DMS53 (cell line): Measurements from ENCODE around the gene GJC3.
A peak's percentile ranks its signal among the peaks of the same experiment; 100 is the strongest.
"Not testable (repeated sequence)": the region's sequence is repeated elsewhere in the genome, so short reads cannot be mapped to it uniquely, and the experiment has no call there.

ENCODE experiments used
- DNase-seq: peaks from one replicate; lab custom pipeline; 2025; lab: John Stamatoyannopoulos, UW

GJC3 gene

DNA sequence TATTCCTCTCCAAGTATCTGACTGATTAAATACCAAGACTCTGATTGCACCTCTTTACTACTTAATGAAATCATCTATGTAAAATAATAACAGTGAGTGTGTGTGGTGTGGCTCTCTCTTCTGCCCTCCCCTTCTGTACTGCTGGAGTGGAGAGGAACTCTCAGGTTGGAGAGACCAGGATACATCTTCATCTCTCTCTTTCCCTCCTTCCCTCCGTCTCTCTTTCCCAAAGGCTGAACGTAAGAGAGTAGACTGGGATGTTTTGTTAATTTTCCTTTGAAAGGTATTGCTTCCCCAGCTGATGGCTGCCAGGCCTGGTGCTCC lies 272 bp upstream of the GJC3 start:
- DNase-seq = no peak

DNA sequence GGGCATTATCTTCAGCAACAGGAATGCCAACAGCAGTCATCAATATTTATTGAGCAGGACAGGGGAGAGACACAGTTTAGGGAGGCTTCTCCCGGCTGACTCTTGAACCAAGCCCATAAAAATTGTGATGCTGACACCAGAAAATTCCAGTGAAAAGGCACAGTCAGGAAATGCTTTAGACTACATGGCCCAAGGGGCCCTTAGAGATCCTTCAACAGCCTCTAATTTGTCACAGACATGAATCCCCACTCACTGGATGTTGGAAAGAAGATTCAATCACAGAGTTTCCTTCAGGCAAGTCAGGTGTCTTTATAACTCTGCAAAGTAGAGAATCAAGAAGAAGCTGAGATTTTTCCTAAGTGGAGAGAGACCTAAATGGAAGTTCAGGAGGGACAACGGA lies 1.2 kb downstream of the GJC3 start:
- DNase-seq = no peak

DNA sequence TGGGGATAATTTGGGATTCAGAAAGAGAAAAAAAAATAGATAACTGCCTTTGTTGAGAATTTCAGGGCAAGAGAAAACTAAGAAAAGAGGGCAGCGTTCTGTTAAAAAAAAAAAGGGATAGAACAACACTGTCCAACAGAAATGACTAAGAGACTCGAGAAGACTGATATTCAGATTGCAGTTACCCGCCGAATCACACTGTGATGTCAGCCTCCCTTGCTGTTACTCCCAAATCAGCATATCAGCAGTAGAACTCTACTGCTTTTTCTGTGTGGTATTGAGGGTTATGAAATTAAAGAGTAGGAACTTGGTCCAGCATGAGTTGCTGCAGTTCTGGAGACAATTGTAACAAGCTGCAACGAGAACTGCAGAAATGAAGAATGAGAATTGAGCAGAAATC lies 1.9 kb downstream of the GJC3 start:
- no peak for DNase-seq

DNA sequence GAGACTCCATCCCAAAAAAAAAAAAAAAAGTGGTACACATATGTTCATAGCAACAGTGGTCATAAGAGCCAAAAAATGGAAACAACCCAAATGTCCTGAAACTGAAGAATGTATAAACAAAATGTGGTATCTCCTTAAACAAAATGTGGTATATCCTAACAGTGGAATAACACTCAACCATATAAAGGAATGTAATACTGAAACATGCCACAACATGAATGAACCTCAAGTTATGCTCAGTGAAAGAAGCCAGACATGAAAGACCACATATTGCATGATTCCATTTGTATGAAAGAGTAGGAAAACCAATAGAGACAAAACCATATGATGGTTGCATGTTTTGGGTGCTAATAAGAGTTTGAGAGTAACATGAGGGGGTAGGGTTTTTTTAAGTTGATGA lies 3.1 kb downstream of the GJC3 start:
- no peak for DNase-seq

DNA sequence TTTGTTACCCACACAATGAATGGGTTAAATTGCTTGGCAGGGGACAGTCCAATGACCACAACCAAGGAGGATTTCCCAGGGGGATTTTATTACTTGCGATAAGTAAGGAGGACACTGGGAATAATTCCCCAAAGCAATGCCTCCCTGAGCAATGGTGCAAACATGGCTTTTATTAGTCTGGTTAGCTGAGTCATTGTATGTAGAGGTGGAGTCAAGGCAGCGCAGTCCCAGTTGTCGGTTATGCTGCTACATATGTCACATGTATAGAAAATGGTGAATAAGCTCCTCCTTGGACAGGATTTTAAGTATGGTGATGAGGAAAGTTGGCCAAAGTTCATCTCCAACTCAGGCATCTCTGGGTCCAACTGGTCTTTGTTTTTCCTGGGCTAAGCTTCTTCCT lies 6.2 kb downstream of the GJC3 start:
- DNase-seq = peak; percentile 18

DNA sequence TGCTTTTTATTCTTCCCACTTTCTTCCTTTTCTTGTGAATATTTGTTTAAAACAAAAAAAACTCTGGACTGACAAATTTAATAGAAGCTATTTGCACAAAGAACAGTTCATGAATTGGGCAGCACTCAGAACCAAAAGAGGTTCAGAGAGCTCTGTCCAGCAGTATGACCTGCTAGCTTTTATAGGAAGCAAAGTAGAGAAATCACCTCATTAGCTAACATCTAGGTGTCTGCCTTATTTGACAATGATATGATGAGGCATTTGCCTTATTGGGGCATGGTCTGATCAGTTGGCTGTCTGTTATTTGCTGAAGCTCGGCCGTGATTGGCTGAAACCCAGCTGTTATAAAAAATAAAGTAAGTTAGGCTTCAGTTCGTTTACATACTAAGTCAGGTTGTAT lies 9.3 kb downstream of the GJC3 start:
- DNase-seq = peak; percentile 28

DNA sequence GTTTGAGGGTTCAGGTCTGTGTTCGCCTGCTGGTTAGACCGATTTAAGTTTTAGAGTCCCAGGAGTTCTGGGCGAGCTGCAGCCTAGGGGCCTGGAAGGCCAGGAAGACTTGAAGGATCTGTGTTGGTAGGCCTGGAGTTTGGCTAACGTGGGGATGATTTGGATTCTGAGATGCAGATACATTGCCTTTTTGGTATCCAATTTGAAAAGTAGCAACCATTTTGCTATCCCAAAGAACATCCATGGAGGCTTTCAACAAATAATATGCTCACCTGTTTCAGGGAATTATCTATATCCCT lies 9.7 kb downstream of the GJC3 start:
- DNase-seq = no peak

DNA sequence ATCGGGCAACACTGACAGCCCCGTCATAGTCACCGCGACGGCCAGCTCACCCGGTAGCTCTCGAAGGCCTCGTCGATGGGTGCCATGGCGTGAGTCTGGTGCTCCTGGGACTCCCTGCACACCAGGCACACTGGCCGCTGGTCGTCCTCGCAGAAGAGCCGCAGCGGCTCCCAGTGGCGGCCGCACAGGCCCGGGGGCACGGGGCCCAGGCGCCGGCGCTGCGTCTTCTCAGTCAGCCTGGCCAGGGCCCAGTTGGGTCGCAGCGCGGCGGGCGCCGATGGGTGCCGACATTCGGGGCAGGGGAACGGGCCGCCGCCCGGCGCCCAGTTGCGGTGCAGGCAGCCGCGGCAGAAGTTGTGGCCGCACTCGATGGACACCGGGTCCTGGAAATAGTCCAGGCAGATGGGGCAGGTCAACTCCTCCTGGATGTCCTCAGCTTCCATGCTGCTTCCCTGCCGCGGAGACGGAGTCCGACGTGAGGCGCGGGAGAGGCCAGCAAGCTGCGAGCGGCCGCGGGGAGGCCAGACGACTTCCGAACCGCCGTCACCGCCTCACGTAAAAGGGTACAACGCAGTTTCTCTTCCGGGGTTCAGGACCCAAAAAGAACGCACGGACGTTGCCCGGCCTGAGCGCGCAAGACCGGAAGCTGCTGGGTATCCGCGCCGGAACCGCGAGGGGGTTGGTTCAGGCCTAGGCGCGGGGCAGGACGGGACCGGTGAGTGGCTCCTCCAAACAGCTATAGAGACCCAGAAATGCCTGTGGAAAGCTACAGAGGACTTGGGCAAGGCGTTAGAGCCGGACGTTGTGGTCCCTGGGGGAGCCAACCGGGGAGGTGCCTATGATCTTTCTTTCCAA lies 10.2 kb downstream of the GJC3 start, which contains the start of gene TRIM4:
Gene TRIM4 (minus strand): TSS at position 572 of the 855 bp plus-strand sequence. CDS start 129 bp downstream, at position 443.
- DNase-seq = peak; percentile 96

DNA sequence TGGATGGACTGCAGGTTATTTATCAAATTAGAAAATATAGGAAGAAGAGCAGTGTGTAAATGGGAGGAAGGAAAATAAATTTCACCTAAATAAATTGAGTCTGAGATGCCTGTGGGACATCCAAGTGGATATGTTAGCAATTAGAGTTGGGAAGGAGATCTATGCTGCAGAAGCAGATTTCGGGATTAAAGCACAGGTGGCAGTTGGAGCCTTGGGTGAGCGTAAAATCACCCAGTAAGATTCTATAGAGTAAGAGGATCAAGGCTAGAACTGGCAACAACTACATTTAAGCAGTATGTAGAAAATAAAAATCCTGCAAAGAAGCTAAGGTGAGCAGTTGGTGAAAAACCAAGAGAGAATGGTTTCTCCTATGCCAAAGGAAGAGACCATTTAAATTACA lies 18.4 kb downstream of the GJC3 start:
- no peak for DNase-seq

DNA sequence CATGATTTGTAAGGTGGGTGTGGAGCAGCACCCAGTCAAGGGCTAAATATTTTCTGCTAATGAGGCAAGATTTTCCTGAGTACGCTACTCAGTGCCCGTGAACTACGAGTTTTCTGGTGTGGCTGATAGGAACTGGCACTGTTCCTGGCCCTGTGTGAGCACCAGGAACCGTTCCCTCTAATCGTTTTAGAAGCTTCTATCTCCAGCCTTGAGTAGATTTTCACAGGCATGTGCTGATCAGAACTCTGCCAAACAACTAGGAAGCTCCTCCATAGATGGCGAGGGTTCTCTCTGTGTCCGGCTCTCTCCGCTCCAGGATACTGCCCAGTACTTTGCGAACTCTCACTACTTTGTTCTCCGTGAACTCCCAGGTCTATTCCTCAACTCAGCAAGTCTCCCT lies 27.8 kb downstream of the GJC3 start:
- no peak for DNase-seq

DNA sequence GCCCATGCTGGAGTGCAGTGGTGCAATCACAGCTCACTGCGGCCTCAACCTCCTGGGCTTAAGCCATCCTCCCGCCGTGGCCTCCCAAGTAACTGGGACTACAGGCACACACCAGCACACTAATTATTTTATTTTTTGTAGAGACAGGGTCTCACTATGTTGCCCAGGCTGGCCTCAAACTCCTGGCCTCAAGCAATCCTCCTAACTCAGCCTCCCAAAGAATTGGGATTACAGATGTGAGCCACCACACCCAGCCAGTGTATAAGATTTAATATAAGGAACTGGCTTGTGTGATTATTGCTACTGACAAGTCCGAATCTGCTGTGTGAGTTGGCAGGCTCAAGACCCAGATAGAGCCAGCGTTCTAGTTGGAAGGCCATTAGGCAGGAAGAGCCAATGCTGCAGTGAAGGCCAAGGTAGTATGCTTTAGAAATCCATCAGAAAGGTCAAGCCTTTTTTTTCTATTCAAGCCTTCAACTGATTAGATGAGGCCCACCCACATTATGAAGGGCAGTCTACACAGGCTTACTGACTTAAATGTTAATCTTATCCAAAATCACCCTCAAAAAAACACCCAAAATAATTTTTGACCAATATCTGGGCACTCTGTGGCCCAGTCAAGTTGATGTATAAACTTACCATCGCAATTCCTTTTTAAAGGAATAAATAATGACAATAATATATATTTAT lies 29.4 kb downstream of the GJC3 start:
- DNase-seq = no peak

DNA sequence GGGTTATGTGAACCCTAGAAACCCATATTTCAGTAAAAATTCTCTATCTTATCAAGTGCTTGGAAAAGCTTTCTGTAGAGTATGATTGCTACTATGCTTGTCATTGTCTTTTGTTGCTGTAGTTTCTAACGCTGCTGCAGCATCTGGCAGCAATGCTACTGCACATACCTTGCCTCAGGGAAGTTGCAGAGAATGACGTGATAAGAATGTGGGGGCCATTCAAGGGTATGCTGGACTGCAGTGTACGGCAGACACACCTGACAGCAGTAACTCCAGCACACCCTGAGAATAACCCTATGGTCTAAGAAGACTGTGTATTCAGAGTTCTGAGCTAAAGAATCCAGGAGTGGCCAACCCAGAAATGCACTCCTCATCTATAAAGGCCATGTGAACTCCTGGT lies 30.6 kb downstream of the GJC3 start:
- DNase-seq = no peak

DNA sequence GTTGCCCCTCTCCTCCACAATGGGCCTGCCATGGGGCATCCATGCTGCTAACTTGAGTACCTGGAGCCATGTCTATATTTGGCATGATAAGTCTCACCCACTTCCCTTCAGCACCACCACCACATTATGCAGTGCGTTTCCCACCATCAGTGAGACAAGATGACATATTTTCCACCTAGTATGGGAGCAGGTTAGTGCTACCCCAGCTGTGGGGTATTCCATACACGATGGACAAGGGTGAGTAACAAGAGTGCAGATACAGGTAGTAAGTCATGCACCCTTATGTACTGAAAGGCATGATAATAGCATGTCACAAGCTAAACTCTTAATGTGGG lies 31.4 kb downstream of the GJC3 start:
- no peak for DNase-seq

DNA sequence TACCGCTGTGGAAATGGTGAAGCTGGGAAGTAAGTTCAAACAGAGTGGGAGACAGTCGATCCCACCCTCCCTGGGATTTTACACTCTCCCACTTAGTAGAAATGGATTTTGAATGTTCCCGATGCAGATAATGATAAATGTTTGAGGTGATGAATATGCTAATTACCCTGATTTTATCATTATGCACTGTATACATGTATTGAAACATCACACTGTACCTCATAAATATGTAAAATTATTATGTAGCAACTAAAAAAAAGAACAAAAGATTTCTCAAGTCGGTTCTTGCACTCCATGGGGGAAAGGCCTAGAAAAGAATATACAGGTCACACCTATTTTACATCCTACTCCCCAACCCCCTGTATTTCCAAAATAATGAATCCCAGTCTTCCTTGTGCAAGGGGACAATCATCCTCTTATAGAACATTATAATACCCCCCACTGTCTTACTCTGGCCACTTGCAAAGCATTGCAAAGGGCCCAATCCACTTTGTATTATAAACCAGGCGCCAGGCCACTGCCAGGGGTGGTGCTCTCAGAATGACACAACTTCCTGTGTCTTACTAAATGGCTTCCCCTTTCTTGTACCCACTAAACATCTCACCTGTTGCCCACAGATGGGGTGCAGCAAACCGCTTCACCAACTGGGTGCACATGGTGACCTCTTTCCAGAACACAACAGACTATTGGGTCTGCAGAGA lies 31.9 kb downstream of the GJC3 start:
- no peak for DNase-seq

DNA sequence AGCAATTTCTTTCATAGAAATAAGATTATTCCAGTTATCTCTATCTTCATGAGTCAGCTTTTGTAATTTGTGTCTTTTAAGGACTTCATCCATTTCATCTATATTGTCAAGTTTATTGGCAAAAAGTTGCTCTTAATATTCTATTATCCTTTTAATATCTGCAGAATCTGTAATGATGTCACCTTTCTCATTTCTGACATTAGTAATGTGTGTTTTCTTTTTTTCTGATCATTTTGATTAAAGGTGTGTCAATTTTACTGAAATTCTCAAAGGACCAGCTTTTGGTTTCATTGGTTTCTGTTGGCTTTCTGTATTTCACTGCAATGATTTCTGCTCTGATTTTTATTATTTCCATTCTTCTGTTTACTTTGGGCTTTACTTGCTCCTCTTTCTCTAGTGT lies 34.7 kb downstream of the GJC3 start:
- no peak for DNase-seq

DNA sequence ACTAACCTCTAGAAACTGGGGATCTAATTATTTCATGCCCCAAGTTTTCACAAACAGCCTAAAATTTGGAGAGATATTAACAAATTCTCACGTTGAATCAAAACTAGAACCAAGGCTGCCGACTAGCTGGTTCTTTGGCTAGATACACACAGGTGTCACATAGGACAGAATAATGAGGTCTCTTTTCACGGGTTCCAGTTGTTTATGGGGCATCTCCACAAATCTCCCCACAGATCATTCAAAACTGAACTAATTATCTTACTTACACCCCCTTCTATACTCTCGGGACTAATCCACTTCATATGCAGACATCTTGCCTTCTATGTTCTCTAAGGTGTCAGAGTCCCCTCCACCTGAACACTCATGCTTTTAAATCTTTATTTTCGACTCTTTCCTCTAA lies 36.1 kb downstream of the GJC3 start:
- DNase-seq = no peak

DNA sequence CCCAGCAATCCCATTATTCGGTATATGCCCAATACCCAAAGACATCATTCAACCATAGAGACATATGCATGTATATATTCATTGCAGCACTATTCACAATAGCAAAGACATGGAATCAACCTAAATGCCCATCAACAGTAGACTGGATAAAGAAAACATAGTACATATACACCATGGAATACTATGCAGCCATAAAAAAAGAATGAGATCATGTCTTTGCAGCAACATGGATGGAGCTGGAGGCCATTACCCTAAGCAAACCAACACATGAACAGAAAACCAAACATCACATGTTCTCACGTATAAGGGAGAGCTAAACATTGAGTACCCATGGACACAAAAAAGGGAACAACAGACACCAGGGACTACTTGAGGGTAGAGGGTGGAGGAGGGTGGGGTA lies 39.1 kb downstream of the GJC3 start:
- DNase-seq = not testable (repeated sequence)

DNA sequence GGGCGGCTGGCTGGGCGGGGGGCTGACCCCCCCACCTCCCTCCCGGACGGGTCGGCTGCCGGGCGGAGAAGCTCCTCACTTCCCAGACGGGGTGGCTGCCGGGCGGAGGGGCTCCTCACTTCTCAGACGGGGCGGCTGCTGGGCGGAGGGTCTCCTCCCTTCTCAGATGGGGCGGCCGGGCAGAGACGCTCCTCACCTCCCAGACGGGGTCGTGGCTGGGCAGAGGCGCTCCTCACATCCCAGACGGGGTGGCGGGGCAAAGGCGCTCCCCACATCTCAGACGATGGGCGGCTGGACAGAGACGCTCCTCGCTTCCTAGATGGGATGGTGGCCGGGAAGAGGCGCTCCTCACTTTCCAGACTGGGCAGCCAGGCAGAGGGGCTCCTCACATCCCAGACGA lies 41.1 kb downstream of the GJC3 start:
- DNase-seq = not testable (repeated sequence)

DNA sequence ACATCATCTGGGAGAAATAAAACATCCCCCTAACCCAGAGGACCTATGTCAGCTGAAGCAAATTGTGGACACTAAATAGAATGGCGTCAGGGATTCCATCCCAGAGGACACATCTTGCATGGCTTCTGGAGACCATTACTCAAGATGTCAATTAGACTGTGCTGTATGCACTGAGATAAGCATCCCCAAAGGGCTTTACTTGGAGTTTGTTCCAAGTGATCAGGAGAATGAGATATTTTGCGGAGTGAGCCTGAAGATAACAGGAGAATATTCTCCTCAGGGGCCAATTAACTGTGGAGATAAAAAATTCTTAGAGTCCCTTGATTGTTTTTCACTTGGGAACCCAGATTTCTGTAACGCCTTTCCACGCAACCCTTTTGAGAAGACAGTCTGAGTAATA lies 48.0 kb downstream of the GJC3 start:
- no peak for DNase-seq

DNA sequence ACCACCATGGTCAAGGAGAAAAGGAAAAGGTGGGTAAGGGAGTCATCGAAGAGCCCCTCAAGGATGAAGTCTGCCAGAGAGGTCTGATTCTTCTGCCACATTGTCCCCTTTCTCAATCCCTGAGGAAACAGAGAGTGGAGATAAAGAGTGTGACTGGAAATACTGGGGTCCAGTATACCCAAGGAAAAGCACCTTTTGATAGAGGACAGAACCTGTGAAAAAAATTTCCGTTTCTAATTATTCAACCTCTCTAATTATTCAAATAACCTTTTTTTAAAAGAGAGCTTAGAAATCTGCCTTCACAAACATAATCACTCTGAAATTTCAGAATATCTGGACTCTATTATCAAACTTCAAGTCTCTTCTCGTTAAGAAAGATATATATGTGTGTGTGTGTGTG lies 52.5 kb downstream of the GJC3 start, which contains the start of gene OR2AE1:
Gene OR2AE1 (minus strand): TSS at position 101 of the 400 bp plus-strand sequence. CDS start 0 bp downstream, at position 101.
- DNase-seq = no peak

DNA sequence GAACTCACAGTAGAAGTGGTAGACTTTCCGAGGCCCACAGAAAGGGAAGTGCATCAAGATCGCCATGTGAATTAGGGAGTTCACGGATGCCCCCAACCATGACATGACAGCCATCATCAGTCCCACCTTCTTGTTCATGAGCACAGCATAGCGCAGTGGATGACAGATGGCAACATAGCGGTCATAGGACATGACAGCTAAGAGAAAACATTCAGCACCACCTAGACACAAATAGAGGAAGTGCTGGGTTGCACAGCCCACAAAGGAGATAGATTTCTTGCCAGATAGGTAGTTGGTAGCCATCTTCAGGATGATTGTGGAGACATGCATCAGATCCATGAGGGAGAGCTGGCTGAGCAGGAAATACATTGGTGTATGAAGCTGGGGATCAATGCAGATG lies 52.9 kb downstream of the GJC3 start:
- peak; percentile 21 for DNase-seq
